SH-SY5Y (cell line): ENCODE data around the gene TNPO2.

ENCODE experiments used
- GATA2 ChIP-seq: IDR thresholded peaks from 2 replicates; pipeline ENCODE4 v1.6.1; 2011; ENCODE audit warnings: mild to moderate bottlenecking, low read depth, low read length
- GATA3 ChIP-seq: IDR thresholded peaks from 2 replicates; pipeline ENCODE4 v1.6.1; 2011; ENCODE audit warnings: low read depth, mild to moderate bottlenecking, low read length, moderate library complexity

- TF ChIP-seq GATA2, result no peak
- no peak for TF ChIP-seq GATA3
These were observed 421 bp downstream of the TNPO2 start for GRCh38 chr19:12723381-12723640.
